ENCODE measurements around the gene TNRC6C.
"Not testable (repeated sequence)": the region's sequence is repeated elsewhere in the genome, so short reads cannot be mapped to it uniquely, and the experiment has no call there.

The TNRC6C gene

GRCh38 chr17:77933777-77934398 is 24.6 kb upstream of the TNRC6C start:
- DNase-seq, result no peak

- DNase-seq, result no peak
These were observed 23.4 kb upstream of the TNRC6C start for GRCh38 chr17:77935121-77935571.

DNA sequence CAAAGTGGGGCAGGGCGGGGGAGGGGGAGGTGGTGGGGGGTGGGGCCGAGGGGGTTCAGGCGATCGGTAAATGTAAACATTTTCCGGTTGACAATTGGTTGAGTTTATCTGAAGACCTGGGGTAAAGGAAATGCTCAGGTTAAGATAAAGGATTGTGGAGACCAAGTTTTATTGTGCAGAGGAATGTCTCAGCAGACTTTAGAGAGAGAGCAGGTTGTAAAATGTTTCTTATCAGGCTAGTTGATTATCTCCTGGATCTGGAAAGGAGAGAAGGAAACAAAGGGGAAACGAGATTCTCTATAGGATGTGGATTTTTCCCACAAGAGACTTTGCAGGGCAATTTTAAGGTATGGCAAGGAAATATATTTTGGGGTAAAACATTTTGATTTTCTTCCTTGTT is 22.8 kb upstream of the TNRC6C start:
- not testable (repeated sequence) for DNase-seq

DNA sequence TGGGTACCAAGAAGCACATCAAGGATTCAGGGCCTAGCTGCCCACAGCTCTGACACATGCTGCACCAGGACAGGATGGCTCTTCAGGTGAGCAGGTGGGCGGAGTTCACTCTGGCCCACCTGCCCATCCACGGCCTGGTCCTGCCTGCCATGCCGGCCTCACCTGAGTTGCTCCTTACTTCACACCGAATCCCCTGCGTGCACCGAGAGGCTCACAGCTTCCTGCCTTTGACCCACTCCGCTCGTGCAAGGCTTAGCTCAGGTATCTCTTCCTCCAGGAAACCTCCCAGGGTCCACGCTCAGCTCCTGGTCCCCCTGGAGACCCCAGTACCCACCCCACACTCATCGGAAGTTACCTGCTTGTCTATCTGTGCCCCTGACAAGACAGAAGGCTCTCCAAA is 21.6 kb upstream of the TNRC6C start:
- no peak for DNase-seq

- DNase-seq, result no peak
These were observed 17.5 kb upstream of the TNRC6C start for GRCh38 chr17:77941004-77941403.

- DNase-seq, result no peak
These were observed 16.2 kb upstream of the TNRC6C start for GRCh38 chr17:77942112-77942988.

DNA sequence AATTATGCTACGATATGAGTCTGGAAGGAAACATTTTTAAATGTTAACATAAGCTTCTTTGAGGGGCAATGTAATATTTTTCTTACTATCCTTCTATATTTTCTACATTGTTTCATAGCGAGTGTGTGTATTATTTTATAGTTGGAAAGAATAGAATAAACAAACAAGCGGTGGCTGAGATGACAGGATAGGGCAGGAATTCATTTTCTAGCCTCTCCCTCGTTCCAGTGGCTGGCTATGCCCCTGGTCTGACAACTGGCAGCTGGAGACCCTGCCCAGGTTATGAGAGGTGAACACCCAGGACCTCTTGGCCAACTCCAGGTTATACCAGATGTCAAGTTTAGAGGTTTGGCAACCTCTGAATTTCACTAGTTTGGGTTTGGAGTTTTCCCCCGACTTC is 14.5 kb upstream of the TNRC6C start:
- no peak for DNase-seq

- DNase-seq, result no peak
These were observed 13.9 kb upstream of the TNRC6C start for GRCh38 chr17:77944390-77945222.

DNA sequence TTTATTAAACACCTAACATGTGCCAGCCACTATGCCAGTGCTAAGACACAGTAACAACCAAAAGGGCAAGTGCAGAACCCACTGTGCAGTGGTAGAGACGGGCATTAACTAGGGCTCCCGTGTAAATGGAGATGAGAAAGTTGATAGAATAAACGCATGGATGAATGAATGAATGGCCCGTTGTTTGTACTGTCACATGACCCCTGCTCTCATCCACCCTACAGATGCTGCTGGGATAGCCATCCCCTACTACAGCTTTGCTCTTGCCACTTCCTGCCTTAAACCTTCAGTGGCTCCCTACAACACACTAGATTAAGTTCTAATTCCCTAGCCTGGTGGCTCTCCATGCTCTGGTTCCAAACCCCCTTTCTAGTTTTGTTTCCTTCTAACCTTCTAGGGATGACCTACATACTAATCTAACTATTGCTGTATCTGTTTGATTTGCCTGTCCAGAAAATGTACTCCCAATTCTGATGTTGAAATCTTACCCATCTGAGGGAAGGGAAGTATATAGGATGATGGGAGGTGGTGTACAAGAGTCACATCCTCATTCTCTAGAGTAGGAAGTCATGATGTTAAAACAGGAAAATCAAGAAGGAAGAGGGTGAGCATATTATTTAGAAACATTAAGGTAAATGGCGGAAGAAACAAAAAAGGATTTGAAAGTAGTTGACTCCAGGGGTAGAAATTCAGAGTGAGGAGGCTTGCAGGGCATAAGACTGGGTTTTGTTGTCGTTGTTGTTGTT is 11.4 kb upstream of the TNRC6C start:
- DNase-seq, result no peak

DNA sequence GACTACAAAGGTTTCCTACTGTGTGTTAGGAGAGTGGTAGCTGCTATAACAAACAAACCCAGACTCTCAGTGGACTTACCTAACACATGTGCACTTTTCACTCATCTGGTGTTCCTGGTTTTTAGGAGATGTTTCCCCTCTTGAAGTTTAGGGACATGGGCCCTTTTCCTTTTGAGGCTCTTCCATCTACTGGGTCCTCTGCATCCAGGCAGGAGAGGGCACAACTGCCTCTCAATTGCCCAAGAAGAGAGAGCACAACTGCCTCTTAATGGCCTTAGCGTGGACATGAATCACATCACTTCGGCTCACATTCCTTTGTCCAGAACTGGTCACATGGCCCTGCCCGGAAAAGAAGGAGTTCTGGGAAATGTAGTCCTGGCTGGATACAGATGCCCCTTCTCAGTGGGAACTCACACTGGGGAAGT is 9.8 kb upstream of the TNRC6C start:
- DNase-seq, result no peak

GRCh38 chr17:77951123-77951522 is 7.4 kb upstream of the TNRC6C start:
- DNase-seq, result no peak

DNA sequence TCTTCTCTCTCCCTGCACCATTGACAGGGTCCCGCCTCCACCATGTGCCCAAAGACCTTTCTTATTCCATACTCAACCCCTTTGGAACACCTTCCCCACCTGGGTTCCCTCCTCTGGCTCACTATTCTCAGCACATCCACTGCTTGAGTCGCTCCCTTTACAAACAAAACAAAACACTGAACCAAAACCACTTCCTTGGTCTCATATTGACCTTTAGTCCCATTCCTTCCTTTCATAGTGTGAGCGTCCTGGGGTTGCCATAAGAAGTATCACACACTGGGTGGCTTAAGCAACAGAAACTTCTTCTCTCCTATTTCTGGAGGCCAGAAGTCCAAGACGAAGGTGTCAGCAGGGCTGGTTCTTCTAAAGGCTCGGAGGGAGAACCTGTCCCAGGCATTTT is 6.1 kb upstream of the TNRC6C start:
- no peak for DNase-seq

- DNase-seq, result no peak
These were observed 1.2 kb upstream of the TNRC6C start for GRCh38 chr17:77957235-77957856.

GRCh38 chr17:77958716-77959125 is 218 bp downstream of the TNRC6C start:
- DNase-seq, result no peak

DNA sequence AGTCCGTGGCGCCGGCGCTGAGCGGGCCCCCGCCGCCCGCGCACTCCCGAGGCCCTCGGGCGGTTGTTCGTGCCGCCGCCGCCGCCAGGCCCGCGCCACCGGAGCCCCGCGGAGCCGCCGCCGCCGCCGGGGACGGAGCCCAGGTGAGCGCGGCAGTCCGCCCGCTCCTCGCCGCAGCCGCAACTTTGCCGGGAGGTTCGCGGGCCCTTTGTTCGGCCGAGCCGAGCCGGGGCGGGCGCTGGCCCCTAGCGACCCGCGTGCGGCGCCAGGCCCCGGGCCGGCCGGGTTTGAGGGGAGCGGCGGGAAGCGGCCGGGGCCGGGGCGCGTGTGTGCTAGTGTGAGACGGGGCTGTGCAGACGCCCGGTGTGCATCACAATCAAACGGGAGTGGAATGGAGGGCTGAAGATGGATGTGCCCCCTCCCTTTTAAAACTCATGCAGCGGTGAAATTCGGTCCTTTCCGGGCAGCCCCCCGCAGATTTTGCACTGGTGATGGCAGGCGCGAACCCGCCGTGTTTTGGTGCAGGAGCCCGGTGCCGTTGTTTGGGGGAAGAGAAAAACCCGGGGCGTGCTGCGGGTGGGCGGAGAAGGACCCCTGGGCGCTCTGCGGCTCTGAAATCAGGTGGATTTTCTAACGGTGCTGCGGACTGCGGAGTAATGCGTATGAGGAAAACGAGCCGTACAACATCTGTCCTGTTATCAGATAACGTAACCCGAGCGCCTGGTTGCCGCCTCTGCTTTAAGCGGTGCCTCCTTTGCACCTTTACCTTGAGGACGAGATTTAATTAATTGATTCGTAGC is 823 bp downstream of the TNRC6C start:
- peak; percentile 17 for DNase-seq

DNA sequence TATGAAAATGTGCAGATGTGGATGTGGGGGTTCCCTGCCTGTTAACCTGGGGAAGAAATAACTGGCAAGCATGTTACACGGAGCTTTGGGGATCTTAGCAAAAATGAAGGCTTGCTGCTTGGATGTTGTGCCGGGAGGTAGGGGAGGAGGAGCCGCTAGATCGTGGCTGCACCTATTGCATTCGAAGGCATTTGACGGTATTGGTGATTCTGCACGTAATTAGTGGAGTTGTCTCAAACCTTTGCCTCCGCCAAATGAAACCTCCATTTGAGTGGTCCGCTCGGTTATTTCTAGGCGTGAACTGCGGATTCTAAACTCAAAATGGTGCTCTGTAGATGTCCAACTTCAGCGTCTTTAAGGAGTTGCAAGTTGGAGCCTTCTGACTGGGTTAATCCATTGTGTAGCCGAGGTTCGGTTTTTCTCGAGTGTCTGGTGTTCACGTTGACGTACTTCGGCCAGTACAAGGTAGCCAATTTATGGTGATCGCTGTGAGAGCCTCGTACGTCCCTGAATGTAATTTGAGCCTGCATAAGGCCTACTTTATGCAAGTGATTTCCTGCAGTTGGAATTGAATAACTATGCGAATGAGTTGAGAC is 1.5 kb downstream of the TNRC6C start:
- peak; percentile 28 for DNase-seq

DNA sequence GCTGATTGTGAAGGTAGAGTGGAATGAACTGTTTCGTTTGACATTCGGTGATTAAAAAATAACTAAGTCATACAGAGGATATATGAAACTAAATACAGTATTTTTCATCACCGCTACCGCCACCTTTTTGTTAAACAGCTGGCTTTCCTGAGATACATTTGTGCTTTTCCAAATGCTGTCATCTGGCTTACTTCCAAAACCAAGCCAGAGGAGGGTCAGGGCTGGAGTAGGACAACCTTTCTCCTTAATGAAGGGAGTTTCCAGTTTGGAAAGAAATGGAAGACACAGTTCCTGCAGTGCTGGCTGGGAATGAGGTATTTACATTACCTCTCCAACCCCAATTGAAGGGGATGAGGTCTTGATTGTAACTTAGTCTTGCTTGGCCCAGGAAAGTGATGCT is 3.2 kb downstream of the TNRC6C start:
- DNase-seq, result no peak

GRCh38 chr17:77962348-77962747 is 3.8 kb downstream of the TNRC6C start:
- no peak for DNase-seq

DNA sequence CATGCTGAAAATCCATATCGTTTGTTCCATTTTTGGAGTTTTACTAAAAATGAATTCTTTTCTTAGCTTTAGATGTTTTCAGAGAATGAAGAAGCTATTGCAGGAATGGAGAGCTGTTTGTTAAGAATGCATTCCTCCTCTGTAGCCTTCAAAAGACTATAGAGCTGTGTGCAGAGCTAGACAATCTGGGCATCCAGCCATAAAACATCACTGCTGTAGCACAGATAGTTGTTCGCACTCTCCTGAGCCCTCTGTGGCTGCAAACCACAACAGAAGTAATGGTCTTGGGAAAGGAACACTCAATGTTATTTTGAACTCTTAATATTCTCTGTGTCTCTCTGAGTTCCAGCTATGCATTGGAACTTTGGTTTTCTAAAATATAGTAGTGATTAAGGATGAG is 4.9 kb downstream of the TNRC6C start:
- DNase-seq, result peak; percentile 28

GRCh38 chr17:77965352-77965751 is 6.8 kb downstream of the TNRC6C start:
- DNase-seq, result no peak

DNA sequence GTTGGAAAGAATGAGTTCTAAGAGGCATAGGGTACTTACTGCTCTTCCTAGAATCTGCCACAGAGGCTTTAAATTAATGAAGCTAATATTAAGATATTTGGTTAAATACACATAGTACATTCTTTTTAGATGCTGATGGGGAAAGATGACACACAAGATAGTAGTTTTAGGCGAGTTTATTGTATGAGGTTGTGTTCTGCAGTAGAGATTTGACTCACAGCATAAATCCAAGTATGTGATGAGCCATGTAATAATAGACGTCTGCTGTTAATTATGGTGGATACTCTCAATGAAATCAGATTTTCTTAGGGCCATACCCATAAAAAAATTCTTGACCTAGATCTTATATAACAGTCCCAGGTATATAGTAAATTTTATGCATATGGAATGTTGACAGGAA is 8.0 kb downstream of the TNRC6C start:
- no peak for DNase-seq
